Hippocampal formation (tissue), 2 donors: ENCODE measurements around the gene PCYT1A.
"Not testable (repeated sequence)": the region's sequence is repeated elsewhere in the genome, so short reads cannot be mapped to it uniquely, and the experiment has no call there.

Experiments used
- DNase-seq, 2 donors: peaks; one replicate each; lab custom pipeline; 2025; lab: John Stamatoyannopoulos, UW

PCYT1A gene

DNA sequence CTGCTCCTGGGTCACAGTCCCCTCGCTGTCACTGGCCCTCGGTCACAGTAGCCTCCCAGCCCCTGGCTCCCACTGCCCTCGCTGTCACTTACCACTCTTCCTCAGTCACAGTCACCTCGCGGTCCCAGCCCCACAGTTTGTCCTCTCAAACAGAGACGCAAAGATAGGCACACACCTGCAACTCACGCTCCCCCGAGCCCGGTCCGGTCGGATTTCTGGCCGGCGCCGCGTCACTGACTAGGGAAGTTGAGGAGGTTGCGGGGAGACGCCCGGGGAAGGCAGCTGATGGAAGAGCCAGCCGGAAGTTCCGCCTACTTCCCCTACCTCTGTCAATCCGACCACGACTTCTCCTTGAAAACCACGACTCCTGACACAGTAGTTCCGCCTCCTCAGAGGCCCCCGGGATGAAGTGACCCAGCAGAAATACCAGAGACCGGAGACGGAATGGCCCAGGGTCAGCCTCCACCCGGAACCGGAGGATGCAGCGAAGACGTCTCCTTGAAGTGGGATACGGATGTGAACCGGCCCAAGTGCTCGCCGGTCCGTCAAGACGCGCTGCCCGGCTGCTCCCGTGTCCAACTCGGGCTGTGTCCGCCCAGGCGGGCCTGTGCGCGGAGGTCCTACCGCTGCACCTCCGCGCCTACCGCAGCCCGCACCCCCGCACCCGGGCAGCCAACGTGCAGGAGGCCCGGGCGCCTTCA, at the start of gene PCYT1A:
TSS of gene PCYT1A (minus strand) at position 287 of the 701 bp plus-strand sequence. CDS start 17,195 bp downstream, outside the sequence.
- peak; percentile 86 to 96 for DNase-seq

DNA sequence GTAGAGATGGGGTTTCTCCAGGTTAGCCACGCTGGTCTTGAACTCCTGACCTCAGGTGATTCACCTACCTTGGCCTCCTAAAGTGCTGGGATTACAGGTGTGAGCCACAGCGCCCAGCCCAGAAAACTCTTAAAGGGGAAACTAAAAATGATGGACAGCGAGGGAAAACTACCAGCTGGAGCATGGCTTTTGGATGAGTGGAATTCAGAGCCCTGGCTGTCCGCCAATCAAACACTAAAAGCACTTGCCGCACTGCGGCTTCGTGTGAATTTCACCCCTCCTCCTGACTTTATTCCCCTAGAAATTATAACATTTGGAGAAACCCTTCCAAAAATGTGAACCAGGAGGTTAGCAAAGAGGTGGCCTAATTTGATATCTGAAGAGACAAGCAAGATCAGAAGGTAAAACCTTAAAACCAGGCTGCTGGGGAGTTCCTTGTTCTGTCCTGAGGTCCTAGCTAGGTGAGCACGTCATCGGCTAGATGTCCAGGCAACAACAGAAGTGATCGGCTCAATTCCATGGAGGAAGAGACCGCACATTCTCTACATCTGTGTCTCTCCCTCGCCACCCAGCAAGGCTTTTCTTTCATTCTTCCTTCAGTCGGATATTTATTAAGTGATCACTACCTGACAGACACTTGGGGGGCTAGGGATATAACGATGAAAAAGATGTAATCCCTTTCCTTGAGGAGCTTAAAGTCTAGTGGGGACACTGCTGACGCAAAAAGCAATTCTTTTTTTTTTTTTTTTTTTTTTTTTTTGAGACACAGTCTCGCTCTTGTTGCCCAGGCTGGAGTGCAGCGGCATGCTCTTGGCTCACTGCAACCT, 49.0 kb upstream of the PCYT1A start:
- no peak for DNase-seq

DNA sequence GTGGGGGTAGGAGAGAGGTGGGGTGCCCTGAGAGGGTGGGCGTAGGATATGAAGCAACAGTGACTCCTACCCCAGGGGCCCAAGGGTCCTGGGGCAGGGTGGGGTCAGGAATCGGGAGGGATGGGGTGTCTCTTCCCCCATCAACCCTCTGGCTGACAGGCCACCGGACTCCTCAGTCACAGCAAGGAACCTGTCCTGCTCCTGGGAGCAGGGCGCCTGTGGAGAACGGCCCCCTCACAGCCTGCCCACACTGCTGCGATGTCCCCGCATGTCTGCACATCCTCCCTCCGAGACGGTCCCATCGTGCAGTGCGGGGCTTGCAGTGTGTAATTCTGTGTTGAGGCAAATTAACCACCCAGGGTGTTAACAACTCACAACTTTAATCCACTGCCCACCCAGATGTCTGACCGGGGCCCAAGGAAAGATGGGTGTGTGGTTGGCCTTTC, 48.0 kb upstream of the PCYT1A start:
- no peak for DNase-seq

DNA sequence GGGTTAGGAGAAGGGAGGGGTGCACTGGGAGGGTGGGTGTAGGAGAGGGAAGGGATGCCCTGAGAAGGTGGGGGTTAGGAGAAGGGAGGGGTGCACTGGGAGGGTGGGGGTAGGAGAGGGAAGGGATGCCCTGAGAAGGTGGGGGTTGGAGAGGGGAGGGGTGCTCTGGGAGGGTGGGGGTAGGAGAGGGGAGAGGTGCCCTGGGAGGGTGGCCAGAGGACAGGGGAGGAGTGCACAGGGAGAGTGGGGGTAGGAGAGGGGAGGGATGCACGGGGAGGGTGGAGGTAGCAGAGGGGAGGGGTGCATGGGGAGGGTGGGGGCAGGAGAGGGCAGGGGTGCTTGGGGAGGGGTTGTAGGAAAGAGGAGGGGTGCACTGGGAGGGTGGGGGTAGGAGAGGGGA, 47.5 kb upstream of the PCYT1A start:
- DNase-seq, result no peak

DNA sequence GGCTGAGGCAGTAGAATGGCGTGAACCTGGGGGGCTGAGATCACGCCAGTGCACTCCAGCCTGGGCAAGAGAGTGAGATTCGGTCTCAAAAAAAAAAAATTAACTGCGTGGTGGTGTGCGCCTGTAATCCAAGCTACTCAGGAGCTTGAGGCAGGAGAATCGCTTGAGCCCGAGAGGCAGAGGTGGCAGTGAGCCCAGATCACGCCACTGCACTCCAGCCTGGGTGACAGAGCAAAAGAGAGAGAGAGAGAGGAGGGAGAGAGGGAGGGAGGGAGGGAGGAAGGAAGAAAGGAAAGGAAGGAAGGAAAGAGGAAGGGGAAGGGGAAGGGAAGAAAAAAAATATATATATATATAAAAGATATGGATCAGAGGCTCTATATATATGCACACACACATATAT, 44.6 kb upstream of the PCYT1A start:
- no peak for DNase-seq

DNA sequence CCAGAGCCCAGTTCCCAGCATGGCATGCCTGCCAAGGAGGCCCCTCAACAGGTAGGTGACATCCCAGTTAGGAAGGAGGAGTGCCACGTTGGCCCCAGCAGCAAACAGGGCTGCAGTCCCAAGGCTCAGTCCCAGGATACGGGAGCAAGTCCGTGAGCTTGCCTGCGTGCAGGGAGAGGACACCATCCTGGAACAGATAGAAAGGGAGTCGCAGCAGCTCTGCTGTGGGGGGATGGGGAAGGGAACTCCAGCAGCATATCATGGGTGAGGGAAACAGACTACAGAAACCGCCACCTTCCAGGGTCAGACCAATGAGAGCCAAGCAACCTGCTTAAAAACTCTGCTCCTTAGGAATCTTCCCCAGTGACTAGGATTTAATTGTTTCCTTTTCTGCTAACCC, 39.9 kb upstream of the PCYT1A start:
- DNase-seq, result no peak

DNA sequence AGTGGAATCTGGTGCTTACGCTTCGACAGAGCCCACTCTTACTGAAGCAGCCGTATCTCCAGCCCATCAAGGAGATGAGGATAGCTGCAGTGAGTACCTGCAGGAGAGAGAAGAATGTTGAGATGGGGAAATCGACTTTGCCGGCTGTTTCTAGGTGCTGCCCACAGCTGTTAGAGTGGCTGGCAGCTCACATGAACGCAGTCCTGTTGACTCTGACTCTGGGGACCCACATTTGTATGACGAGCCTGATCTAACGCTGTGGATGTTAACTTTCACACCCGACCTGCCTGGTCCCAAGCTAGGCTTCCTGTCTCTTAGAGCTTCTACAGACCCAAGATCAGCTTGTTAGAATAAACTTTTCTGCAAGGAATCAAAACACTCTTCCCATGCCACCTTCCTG, 39.4 kb upstream of the PCYT1A start:
- DNase-seq, result no peak

DNA sequence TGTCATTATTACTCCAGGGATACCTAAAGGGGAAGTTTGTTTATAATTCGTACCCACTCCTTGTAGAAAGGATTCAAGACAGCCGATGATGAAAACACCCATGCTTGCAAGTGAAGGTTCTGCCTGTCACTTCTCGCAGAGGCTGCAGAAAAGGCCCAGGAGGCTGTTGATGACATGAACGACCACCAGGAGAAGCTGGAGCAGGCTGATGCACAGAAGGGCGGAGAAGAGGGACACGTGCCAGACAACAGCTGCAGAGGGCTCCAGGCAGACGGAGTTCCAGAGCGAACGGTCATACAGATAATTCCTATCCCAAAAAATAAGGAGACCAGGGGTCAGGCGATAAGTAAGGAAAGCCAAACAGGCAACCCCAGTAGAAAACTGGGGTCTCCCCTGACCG, 36.2 kb upstream of the PCYT1A start:
- no peak for DNase-seq

DNA sequence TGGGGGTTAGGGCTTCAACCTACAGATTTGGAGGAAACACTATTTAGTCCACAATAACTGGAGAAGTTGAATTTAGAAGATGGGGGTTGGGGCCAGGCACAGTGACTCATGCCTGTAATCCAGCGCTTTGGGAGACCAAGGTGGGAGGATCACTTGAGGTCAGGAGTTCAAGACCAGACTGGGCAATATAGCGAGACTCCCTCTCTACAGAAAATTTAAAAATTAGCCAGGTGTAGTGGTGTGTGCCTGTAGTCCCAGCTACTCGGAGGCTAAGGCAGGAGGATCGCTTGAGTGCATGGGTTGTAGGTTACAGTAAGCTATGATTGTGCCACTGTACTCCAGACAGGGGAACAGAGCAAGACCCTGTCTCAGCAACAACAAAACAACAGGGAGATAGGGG, 35.5 kb upstream of the PCYT1A start:
- DNase-seq, result no peak

DNA sequence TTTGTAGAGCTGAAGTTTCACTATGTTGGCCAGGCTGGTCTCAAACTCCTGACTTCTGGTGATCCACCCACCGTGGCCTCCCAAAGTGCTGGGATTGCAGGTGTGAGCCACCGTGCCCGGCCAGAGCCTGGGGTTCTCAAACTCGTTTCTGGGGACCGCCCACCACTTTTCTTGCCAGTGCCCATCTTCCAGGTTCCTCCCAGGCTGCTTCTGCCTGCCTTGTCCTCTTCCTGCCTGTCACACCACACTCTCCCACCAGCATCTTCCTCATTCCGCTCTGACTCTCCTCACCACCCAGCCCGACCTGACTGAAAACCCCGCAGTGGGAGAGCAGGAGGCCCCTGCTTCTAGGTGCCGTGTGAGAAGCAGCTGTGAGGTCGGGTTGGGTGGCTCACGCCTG, 33.6 kb upstream of the PCYT1A start:
- DNase-seq, result no peak

DNA sequence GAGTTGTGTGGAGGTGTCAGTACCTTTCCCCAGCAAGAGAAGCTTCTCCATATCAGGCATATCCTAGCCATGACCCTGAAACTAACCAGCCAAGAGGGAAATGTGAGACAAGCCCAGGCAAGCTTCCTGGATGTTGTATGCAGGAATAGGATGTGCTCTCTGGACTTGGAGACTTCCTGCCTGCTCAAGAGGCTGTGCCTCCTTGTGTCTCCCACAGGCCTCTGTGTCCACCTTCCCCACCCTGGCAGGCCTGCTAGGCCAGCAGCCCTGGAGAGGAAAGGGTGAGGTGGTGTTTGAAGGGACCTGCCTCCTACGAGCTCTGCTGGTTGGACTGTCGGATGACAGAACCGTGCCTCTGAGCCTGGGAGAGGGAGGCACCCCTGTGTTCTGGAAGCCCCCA, 32.6 kb upstream of the PCYT1A start:
- no peak for DNase-seq

DNA sequence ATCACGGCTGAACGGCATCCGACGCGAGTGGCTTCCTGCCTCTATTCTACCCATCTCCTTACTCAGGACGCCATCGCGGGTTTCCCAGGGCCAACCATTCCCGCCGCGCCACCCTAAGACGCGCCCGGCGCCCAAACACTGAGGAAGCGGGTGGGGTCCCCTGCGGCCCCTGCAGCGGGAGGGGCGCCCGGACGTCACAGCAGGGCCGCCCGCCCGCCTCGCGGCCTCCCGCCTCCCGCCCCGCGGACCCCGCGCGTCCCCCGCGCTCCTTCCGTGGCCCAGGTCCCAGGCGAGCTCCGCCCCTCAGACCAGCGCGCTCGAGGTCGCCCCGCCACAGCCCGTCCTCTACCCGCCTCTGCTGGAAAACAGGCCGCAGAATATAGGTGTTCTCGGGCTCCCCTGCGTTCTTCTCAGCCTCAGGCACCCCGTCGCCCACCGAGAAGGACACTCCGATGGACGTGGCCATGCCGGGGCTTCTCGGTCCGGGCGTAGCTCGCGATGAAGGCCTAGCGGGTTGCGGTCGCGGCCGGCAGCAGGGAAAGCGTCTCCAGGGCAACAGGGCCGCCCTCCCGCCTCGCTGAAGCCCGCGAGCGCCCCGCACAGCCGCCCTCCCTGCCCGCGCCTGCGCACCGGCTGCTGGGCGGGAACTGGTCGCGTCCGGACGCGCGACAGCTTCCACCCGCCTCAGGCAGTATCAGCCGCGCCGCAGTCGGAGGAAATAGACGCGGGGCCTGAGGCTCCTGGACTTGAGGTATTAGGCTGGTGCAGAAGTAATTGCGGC, 30.4 kb upstream of the PCYT1A start, which contains the start of gene DYNLT2B:
TSS of gene DYNLT2B (minus strand) at position 554 of the 781 bp plus-strand sequence. CDS start at position 466, 88 bp downstream.
- peak; percentile 76 to 84 for DNase-seq

DNA sequence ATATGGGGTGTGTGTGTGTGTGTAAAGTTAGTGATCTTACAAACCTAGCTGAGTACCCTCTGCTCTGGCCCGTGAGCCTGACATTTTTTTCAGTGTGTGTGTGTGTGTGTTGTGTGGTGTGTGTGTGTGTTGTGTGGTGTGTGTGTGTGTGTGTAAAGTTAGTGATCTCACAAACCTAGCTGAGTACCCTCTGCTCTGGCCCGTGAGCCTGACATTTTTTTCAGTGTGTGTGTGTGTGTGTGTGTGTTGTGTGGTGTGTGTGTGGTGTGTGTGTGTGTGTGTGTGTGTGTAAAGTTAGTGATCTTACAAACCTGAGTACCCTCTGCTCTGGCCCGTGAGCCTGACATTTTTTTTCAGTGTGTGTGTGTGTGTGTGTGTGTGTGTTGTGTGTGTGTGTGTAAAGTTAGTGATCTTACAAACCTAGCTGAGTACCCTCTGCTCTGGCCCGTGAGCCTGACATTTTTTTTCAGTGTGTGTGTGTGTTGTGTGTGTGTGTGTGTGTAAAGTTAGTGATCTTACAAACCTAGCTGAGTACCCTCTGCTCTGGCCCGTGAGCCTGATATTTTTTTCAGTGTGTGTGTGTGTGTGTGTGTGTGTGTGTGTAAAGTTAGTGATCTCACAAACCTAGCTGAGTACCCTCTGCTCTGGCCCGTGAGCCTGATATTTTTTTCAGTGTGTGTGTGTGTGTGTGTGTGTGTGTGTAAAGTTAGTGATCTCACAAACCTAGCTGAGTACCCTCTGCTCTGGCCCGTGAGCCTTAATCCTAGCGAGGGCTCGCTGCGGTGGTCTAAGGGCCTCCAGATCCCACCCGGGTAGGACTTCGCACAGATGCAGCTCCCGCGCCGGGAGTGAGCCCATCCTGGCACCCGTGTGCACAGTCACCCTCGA, 29.5 kb upstream of the PCYT1A start:
- DNase-seq, result not testable (repeated sequence)

DNA sequence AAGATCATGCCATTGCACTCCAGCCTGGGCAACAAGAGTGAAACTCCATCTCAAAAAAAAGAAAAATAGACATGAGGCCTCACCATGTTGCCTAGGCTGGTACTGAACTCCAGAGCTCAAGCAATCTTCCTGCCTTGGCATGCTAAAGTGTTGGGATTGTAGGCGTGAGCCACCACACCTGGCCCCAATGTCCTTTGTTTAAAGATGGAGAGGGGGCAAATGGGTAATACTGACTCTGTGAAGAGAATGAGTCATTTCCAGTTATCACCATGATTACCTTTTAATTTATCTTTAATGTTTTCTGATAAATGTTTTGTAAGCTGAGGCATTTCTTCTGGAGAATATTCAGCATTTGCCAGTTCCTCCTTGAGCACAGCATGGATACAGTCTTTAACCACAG, 28.3 kb upstream of the PCYT1A start:
- DNase-seq, result no peak

DNA sequence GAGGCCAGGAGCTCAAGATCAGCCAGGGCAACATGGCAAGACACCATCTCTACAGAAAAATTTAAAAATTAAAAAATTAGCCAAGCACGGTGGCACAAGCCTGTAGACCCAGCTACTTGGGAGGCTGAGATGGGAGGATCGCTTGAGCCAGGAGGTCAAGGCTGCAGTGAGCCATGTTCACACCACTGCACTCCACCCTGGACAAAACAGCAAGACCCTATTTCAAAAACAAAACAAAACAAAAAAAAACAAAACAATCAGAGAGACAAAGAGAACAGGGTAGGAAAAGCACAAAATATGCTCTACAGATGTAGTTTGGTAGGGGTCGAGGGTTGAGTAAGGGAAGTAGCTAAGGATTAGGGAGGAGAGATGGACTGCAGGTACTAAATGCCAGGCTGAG, 27.1 kb upstream of the PCYT1A start:
- no peak for DNase-seq

DNA sequence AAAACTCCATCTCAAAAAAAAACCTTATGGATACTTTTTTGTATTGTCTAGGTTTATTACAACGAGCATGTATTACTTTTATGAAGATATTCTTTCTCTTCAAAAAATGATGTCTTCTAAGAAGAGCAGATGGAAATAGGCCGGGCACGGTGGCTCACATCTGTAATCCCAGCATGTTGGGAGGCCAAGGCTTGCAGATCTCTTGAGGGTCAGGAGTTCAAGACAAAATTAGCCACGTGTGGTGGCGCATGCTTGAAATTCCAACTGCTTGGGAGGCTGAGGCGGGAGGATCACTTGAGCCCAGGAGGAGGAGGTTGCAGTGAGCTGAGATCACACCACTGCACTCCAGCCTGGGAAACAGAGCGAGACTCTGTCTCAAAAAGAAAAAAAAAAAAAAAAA, 26.6 kb upstream of the PCYT1A start:
- DNase-seq, result not testable (repeated sequence)

DNA sequence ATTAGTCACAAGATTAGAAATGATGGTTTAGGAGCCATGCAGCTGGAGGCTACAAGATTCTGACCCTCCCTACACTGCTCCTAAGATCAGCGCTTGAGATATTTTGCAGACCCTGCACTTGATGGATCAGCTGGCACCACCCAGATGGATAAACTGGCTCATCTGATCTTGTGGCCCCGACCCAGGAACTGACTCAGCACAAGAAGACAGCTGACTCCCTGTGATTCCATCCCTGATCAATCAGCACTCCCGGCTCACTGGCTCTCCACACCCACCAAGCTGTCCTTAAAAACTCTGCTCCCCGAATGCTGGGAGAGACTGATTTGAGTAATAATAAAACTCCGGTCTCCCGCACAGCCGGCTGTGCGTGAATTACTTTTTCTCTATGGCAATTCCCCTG, 15.4 kb upstream of the PCYT1A start:
- not testable (repeated sequence) for DNase-seq

DNA sequence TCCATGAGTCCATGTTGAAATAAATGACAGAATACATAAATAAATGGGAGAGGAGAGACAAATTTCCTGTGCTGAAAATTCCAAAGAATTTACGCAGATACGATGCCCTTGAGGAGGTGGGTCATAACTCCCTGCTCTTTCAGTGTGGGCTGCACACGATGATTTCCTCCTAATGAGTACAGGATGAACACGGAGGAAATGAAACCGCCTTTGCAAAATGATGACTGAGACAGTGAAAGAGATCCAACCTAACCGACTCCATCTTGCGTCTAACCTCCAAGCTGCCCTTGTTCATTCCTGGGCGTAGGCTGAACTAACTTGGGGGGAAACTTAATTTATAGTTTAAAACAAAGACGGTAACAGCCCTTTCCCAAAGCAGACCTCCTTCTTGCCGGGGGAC, 15.0 kb upstream of the PCYT1A start:
- DNase-seq, result not testable (repeated sequence)

DNA sequence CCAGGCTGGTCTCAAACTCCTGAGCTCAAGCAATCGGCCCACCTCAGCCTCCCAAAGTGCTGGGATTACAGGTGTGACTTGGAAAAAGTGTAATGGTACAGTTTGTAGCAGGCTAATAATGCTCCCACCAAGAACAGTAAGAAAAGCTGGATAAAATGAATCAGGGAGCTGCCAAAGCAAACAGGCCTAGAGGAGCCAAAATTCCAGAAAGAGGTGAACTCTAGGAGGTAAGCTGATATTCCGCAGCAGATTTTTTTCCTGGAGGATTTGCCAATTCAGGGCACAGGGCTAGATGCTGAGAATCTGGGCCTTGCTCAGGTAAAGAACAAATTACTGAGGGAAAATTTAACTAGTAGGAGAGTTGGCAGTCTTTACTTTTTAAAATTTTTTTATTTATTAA, 11.0 kb upstream of the PCYT1A start:
- no peak for DNase-seq

DNA sequence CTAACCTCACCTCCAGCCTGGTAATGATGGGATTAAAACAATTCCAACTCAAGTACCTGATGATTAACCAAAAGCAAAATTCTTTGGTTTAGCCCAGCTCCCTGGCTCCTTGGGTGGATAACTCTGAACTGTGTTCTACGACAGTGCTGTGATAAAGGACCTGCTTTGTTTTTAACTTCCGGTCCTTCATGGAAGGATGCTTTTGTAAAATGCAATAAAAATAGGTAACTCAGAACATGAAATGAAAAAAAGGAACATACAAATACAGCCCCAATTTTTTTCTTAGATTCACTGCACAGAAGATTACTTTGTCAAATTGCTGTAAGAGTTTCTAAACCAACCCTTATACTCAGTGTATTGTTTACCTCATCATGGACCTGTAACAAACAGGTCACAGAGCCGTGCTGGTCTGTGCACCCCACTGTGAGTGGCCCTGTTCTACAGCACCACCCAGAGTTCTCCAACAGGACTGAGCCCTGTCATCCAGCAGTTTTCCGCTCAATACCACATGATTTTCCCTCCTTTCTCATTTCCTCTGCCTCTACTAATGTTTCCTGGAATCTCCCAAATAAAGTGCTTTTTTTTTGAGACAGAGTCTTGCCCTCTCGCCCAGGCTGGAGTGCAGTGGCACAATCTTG, 4.9 kb upstream of the PCYT1A start:
- no peak for DNase-seq

DNA sequence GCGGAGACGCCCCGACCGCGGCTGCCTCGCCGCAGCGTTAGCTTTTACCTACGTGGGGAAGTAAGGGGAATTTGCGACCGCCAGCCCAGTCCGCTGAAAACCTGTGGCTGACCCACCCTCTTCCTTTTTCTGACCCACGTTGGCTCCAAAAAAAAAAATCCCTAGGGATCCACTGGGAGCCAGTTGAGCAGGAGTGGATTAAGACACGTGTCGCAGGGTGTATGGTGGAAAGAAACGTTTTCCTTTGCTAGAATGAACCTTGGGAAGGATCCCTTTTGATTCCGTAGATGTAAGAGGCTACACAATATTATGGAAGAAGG, 575 bp upstream of the PCYT1A start:
- no peak for DNase-seq
